ENCODE data around the gene ZGPAT.

- TF ChIP-seq YY1 (IDR thresholded peaks at IDR 0.05; ENCODE audit: insufficient read depth, insufficient read length) (no peak), ZNF274 (IDR thresholded peaks at IDR 0.05; ENCODE audit: low read depth, low read length) (no peak)
Observed at GRCh38 chr20:63782051-63782471, 74.2 kb downstream of the ZGPAT start.
